Measurements from ENCODE around the gene ARG2.

The ARG2 gene

DNA sequence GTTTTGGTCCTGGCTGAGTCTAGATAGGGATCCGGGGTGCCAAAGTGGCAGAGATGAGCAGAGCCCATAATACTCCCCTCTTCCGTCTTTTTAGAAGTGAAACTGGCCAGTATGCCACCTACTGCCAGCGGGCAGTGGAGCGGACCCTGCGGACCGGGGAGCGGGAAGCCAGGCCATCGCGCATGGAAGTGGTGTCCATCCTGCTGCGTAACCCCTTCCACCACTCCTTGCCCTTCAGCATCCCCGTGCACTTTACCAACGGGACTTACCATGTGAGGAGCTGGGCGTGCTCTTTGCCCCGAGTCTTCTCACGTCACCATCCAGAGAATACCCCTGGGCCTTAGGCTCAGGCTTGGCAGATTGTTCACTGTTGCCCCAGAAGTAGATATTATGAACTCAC lies 40.7 kb upstream of the ARG2 start:
- no peak for DNase-seq (ENCODE audit: low read depth in 2 of 2)
- TF ChIP-seq, protein P1, sequence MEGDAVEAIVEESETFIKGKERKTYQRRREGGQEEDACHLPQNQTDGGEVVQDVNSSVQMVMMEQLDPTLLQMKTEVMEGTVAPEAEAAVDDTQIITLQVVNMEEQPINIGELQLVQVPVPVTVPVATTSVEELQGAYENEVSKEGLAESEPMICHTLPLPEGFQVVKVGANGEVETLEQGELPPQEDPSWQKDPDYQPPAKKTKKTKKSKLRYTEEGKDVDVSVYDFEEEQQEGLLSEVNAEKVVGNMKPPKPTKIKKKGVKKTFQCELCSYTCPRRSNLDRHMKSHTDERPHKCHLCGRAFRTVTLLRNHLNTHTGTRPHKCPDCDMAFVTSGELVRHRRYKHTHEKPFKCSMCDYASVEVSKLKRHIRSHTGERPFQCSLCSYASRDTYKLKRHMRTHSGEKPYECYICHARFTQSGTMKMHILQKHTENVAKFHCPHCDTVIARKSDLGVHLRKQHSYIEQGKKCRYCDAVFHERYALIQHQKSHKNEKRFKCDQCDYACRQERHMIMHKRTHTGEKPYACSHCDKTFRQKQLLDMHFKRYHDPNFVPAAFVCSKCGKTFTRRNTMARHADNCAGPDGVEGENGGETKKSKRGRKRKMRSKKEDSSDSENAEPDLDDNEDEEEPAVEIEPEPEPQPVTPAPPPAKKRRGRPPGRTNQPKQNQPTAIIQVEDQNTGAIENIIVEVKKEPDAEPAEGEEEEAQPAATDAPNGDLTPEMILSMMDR (IDR thresholded peaks at IDR 0.05; ENCODE audit: low read depth, low read length), result no peak
- no peak overlapping the region for H3K4me3 ChIP-seq (replicated peaks in 1 of 2; ENCODE audit: low read depth in 2 of 2, low read length in 2 of 2)

DNA sequence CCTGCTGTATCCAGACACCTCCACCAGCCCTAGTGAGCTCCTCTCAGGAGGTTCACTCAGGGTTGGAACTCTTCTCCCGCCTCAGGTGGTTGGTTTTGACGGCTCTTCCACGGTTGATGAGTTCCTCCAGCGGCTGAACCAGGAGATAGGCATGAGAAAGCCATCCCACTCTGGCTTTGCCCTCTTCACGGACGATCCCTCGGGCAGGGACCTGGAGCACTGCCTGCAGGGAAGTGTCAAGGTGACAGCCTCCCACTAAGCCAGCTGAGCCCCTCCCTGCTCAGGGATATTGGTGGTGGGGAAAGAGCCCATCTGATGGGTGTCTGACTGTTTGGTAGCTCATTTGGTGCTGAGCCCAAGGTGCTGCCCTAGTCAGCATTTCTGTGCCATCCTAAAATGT lies 40.1 kb upstream of the ARG2 start:
- H3K4me3 ChIP-seq (replicated peaks in 1 of 2; ENCODE audit: low read depth in 2 of 2, low read length in 2 of 2), result no peak overlapping the region
- no peak for DNase-seq (ENCODE audit: low read depth in 2 of 2)
- TF ChIP-seq, protein P1 (IDR thresholded peaks at IDR 0.05; ENCODE audit: low read depth, low read length), result no peak

DNA sequence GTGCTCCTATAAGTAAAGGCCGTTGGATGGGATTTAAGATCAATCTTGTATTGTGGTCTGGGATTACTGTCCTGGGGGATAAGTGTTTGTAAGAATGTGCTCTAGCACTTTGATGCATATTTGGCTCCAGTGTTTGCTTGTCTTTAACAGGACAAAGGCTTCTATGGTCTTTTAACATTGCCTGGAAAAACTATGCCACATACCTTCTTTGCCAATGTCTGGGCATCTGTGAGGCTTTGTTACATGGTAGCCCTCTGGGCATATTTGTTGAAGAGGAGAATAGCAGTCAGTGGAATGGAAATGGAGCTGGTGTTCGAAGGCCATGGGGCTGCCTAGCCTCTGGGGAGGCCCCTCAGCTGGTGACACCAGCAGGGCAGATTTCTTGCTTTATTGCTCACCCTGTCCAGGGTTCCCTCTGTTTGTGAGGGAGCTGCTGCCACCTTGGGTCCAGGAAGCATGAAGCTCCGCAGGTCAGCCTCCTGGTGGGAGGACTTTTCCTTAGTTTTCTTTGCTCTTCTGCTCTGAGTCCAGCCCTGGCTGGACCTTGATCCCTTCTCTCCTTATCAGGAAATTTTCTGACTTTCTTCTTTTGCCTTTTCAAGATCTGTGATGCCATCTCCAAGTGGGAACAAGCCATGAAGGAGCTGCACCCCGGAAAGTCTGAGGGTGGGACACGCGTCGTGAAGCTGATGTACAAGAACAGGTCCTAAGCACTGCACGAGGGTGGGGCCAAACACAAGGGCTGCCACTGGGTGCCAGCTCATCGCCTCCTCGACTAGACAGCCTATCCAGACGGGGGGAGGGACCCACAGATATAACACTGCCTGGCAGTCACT lies 39.2 kb upstream of the ARG2 start:
- TF ChIP-seq, protein P1 (IDR thresholded peaks at IDR 0.05; ENCODE audit: low read depth, low read length), result no peak
- H3K4me3 ChIP-seq (replicated peaks in 1 of 2; ENCODE audit: low read depth in 2 of 2, low read length in 2 of 2), result no peak overlapping the region
- DNase-seq (ENCODE audit: low read depth in 2 of 2), result no peak

DNA sequence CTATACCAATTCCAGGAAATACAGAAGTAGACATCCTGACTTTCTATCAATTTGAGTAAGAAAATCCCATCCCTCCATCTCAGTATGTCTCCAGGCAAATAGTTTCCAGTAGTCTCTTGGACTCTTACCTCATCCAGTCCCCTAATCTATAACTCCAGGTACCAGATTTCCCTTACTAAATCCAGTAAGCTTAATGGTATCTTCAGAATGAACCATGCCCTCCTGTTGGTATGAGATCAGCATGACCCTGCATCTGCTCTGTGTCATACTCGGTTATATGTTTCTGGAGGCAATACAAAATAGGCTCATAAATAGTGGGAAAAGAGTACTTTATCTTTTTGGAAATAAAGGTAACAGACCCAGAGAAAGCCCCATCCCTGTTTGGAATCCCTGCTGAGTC lies 38.1 kb upstream of the ARG2 start:
- TF ChIP-seq, protein P1 (IDR thresholded peaks at IDR 0.05; ENCODE audit: low read depth, low read length), result no peak
- DNase-seq (ENCODE audit: low read depth in 2 of 2), result no peak
- no peak overlapping the region for H3K4me3 ChIP-seq (replicated peaks in 1 of 2; ENCODE audit: low read depth in 2 of 2, low read length in 2 of 2)

DNA sequence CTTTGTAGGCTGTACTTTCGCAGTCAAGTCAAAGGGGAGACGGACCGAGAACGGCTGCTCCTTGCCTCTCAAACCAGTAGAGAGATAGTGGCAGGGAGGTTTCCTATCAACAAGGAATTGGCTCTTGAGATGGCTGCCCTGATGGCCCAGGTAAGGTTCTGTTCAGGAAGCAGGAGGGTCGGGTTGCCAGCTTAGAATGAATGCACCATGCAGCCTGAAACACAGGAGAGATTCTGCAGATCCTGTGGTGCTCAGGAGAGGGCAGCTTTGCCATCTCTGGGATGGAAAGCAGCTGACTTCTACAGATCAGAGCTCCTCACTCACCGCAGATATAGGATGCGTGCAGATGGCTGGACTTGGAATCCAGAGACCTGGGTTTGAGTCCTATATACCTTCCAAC lies 37.7 kb upstream of the ARG2 start:
- TF ChIP-seq, protein P1 (IDR thresholded peaks at IDR 0.05; ENCODE audit: low read depth, low read length), result no peak
- DNase-seq (ENCODE audit: low read depth in 2 of 2), result no peak

DNA sequence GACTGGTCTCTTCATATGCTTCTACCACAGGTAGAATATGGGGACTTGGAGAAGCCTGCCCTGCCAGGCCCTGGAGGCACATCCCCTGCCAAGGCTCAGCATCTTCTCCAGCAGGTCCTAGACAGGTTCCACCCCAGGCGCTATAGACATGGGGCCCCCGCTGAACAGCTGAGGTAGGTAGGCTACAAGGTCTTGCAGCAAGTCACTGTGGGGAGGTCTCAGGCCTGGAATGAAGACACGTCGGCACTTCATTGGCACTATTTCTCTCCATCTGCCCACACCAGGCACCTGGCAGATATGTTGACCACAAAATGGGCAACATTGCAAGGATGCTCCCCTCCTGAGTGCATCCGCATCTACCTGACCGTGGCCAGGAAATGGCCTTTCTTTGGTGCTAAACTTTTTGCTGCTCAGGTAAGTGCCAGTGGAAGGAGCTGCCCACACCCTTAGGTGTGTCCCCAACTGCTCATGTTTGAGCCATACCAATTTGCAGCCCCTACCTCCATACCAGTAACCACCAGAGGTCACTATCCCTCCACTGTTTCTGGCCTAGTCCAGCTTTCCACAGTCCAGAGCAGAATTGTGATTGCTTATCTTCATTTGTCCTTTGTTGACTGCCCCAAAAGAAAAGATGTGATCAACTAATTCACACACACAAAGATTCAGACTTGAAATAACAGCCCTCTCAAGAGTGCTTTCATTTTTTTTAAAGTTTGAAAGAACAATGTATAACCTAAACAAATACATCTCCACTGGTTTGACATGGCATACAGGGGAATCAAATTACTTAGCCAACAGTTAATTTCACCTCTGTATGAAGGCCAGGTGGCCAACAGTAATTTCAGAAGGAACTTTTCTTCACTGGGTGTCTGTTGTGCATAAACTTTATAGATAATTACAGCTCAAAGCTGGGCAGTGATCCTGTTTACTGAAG lies 35.7 kb upstream of the ARG2 start:
- TF ChIP-seq, protein P1 (IDR thresholded peaks at IDR 0.05; ENCODE audit: low read depth, low read length), result peak; percentile 82
- H3K4me3 ChIP-seq (replicated peaks in 1 of 2; ENCODE audit: low read depth in 2 of 2, low read length in 2 of 2), result no peak overlapping the region
- DNase-seq (ENCODE audit: low read depth in 2 of 2), result peak; percentile 66

More for the DNA sequence above, 37.7 kb upstream of the ARG2 start:
- no peak overlapping the region for H3K4me3 ChIP-seq (replicated peaks in 1 of 2; ENCODE audit: low read depth in 2 of 2, low read length in 2 of 2)

All from cardiac fibroblast (primary cell).